HG03342 (cell line): ENCODE measurements around the gene GIMAP7.
"Not testable (repeated sequence)": the region's sequence is repeated elsewhere in the genome, so short reads cannot be mapped to it uniquely, and the experiment has no call there.

ENCODE experiments used
- ATAC-seq: cut with Tn5 transposase; IDR thresholded peaks from one replicate; pipeline ENCODE4 v1.9.1; 2021; ENCODE audit warnings: mild to moderate bottlenecking, moderate library complexity; ENCODE audit not compliant: unreplicated experiment

The GIMAP7 gene

GRCh38 chr7:150514748-150515222, at the start of gene GIMAP7:
TSS of gene GIMAP7 (plus strand) at chr7:150514872. CDS start at chr7:150519975, 5,103 bp downstream.
- ATAC-seq = no peak

DNA sequence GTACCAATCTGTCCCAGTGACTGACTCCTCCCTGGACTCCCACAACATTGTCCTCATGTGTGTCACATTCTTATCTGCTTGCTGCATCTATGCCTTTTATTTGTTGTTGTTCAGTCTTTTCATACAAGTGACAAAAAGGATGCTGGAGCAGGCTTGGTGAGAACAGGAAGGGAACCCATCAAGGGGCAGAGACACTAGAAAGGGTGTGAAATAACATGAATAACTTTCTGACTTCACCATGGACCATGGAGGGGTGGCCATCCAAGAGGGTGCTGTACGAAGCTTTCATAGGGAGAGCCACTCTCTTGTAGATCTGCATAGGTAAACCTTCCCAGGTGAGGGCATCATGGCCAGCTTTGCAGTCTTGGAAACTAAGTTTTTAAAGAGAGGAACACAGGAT, 49.7 kb upstream of the GIMAP7 start:
- ATAC-seq = no peak

- no peak for ATAC-seq
These were observed 49.3 kb upstream of the GIMAP7 start for GRCh38 chr7:150465414-150465813.

- ATAC-seq = no peak
These were observed 48.2 kb upstream of the GIMAP7 start for GRCh38 chr7:150466477-150466876.

GRCh38 chr7:150468241-150468640, 46.4 kb upstream of the GIMAP7 start:
- ATAC-seq = no peak

DNA sequence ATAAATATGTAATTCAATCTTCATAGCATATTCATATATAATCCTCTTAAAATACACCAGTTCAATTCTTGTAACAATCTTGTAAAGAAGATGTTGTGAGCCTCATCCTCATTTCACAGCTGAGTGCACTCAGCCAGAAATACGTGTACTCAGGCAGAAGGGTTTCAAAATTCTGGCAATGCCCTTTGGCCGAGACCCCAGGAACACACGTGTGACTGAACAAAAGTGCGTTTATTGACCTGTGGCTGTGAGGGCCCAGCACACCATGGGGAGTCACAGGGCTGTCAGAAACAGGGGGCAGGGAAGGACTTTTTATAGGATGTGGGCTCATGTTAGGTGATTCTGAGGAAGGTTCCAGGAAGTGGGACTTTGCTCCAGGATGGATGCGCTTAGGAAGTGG, 42.8 kb upstream of the GIMAP7 start:
- ATAC-seq = no peak

DNA sequence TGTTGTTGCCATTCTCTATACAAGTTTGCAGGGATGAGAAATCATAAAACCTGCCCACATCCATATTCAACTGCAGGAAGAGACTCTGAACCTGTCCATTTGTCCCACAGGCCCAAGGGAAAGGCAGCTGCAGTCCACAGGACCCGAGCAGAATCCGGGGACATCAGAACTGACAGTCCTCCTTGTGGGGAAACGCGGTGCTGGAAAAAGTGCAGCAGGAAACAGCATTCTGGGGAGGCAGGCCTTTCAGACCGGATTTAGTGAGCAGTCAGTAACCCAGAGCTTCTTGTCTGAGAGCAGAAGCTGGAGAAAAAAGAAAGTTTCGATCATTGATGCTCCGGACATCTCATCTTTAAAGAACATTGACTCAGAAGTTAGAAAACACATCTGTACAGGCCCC, 40.8 kb upstream of the GIMAP7 start:
- no peak for ATAC-seq

- ATAC-seq = no peak
These were observed 38.4 kb upstream of the GIMAP7 start for GRCh38 chr7:150476285-150476684.

GRCh38 chr7:150476819-150477631, 37.6 kb upstream of the GIMAP7 start:
- no peak for ATAC-seq

- ATAC-seq = no peak
These were observed 35.5 kb upstream of the GIMAP7 start for GRCh38 chr7:150479023-150479716.

DNA sequence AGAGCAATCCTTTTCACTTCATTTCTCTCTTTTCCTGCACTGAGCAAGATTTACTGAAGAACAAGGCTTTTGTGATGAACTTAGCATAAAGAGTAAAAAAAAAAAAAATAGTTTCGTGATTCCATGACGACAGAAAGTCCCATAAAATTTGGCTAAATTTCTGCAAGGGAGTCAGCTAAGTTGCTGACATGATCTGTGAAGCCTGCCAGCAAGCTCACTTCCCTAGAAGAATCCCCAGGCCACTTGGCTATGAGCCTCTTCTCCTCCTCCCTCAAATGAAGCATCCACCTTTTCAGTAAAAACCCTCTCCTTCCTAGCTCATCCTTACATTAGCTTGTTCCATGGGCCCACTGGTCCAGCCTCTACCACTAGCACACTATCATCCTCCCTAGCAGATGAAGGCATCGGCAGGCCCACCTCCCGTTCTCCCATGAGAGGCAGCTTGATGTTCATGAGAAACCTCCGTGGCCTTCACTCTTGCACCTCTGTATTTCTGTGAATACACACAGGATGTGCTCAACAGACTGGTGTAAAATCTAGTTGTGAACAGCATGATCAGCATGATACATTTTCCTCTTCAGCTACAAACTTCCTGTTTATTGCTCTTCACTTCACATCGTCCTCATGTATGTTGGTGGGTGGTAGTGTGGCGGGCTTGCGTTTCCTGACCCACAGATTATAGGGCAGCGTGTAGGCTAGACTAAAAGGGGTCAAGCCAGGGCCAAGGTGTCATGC, 33.3 kb upstream of the GIMAP7 start:
- no peak for ATAC-seq

DNA sequence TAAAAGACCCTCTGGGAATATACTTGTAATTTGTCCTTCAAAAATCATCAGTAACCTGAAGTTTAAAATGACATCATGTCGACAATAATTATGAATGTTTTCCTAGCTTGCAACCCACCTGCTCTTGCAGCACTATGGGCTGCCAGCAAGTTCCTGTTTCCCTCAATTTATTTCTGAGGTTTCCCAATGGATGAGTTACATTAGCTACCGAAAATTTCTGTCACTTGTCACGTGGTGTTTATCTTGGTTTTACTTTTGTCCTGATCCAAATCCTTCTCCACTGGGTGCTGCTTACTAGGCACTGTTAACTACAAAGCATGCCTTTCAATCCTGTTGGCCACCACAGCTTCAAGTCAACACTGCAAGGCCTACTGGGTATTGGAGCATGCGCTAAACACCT, 32.8 kb upstream of the GIMAP7 start:
- no peak for ATAC-seq

DNA sequence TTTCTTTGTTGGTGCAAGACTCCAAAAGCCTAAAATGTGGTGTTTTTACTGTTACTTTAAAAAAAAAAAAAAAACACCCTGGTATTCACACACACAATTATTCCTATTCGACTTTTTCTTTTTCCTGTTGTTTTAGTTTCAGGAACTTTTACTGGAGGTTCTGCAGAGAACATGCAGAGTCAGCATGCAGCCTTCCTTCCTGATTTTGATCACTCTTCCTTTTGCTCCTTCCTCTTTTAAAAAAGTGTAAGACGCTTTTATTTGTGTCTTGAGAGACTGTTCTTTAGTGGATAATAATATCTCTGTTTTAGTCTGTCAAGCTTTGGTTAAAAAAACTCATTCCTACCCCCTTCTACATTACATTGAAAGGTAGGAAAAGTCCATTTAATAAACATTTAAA, 31.2 kb upstream of the GIMAP7 start:
- ATAC-seq = not testable (repeated sequence)

DNA sequence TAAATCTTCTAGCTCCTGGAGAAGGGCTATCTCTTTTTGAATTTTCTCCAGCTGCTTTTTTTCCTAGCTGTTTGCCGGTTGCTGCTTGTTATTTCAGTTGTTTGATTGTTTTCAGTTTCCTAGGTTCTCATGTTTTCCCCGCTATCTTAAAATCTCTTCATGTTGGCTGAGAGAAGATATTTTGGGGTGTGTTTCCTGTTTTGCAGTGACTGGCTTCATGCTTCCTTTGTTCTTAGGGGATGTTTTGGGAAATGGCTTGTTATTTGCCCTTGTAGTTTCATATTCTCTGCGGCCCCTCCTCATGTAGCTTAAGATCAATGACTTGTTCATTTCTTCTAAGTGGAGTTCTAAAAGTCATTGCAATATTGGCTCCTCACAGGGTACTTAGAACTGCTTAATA, 30.6 kb upstream of the GIMAP7 start:
- ATAC-seq = not testable (repeated sequence)

GRCh38 chr7:150487625-150488024, 27.0 kb upstream of the GIMAP7 start:
- no peak for ATAC-seq

- ATAC-seq = no peak
These were observed 24.9 kb upstream of the GIMAP7 start for GRCh38 chr7:150489782-150490181.

DNA sequence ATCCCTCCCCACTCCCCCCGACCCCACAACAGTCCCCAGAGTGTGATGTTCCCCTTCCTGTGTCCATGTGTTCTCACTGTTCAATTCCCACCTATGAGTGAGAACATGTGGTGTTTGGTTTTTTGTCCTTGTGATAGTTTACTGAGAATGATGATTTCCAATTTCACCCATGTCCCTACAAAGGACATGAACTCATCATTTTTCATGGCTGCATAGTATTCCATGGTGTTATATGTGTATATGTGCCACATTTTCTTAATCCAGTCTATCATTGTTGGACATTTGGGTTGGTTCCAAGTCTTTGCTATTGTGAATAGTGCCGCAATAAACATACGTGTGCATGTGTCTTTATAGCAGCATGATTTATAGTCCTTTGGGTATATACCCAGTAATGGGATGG, 21.2 kb upstream of the GIMAP7 start:
- ATAC-seq = not testable (repeated sequence)

- no peak for ATAC-seq
These were observed 12.2 kb upstream of the GIMAP7 start for GRCh38 chr7:150502519-150502918.

GRCh38 chr7:150503155-150503554, 11.5 kb upstream of the GIMAP7 start:
- no peak for ATAC-seq

GRCh38 chr7:150503581-150503980, 11.1 kb upstream of the GIMAP7 start:
- no peak for ATAC-seq

DNA sequence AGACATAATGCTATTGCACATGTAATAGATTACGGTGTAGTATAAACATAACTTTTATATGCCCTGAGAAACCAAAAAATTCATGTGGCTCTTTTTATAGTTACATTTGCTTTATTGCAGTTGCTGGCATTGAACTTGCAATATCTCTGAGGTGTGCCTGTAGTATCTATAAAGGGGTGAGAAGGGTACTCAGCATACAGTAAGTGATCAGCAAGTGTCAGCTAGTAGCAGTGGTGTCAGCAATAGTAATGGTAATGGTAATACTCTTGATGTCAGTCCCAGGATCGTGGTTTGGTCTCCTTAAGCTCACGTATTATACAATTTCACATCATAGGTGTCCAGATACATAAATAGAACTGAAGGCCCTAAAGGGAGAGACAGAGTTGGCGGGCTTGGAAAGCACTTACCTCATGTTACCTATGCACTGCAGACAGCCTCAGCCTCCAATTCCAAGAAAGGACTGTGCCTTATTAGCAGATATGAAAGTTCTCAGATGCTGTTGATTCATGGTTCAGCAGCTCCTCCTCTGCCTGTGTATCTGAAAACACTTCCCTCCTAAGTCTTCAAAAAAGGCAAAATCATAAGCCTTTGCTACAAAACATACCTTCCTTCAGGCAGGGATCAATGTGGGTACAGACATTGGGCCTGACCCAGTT, 6.6 kb upstream of the GIMAP7 start:
- ATAC-seq = no peak
